Neural crest cell (in vitro differentiated cells): ENCODE results near the gene DNMT3B. TPM values are rescaled to one million over a fixed set of nuclear protein-coding genes. Genes with fewer than 3 reads are reported as not detected.

ENCODE experiments used
- DNase-seq: peaks from one replicate; pipeline ENCODE4 v3.0.0; 2021; ENCODE audit warnings: low read depth, mixed read lengths, low spot score
- H3K27ac Mint-ChIP-seq: one replicate; pipeline ENCODE4 v1.8.0; 2021; ENCODE audit warnings: mild to moderate bottlenecking, mixed read lengths; ENCODE audit not compliant: unreplicated experiment
- H3K27me3 Mint-ChIP-seq: 2 replicates; pipeline ENCODE4 v1.8.0; 2021; ENCODE audit warnings: low read depth, mild to moderate bottlenecking, mixed read lengths
- H3K36me3 Mint-ChIP-seq: 2 replicates; pipeline ENCODE4 v1.8.0; 2021; ENCODE audit warnings: low read depth, mild to moderate bottlenecking, mixed read lengths
- H3K4me1 Mint-ChIP-seq: 2 replicates; pipeline ENCODE4 v1.8.0; 2021; ENCODE audit warnings: mixed read lengths
- H3K4me3 Mint-ChIP-seq: one replicate; pipeline ENCODE4 v1.8.0; 2021; ENCODE audit warnings: mild to moderate bottlenecking, mixed read lengths
- H3K9me3 Mint-ChIP-seq: 2 replicates; pipeline ENCODE4 v1.8.0; 2021; ENCODE audit warnings: mixed read lengths
- CTCF ChIP-seq: fragments of 200-600 bp; sonication (generic); conservative IDR thresholded peaks from 2 replicates; pipeline ENCODE4 v1.5.0; 2021; ENCODE audit warnings: antibody characterized with exemption, mild to moderate bottlenecking
- total RNA-seq: library from RNA; stranded (reverse); gene quantifications from 2 replicates; pipeline ENCODE4 v1.2.1, GENCODE V29; 2021

The DNMT3B gene
- total RNA-seq, 1 donor from 2014 or later: 57.3 TPM

GRCh38 chr20:32798046-32798981, 36.1 kb downstream of the DNMT3B start:
- Mint-ChIP-seq H3K27ac (peak overlapping the region; percentile 43), H3K27me3 (no peaks in the 10 kb centered on the region), H3K9me3 (no peaks in the 10 kb centered on the region), H3K36me3 (peaks cover 22% of the 10 kb centered on the region), H3K4me1 (peaks cover 6% of the 10 kb centered on the region), H3K4me3 (no peak overlapping the region)
- no peak for DNase-seq
- TF ChIP-seq CTCF: no peak

GRCh38 chr20:32803092-32803491, 40.9 kb downstream of the DNMT3B start:
- Mint-ChIP-seq H3K27ac (no peak overlapping the region), H3K36me3 (peaks cover 32% of the 10 kb centered on the region), H3K9me3 (no peaks in the 10 kb centered on the region), H3K4me3 (no peak overlapping the region), H3K4me1 (peaks cover 11% of the 10 kb centered on the region), H3K27me3 (no peaks in the 10 kb centered on the region)
- DNase-seq: no peak
- TF ChIP-seq CTCF: no peak

- Mint-ChIP-seq H3K27me3 (no peaks in the 10 kb centered on the region), H3K4me1 (peaks cover 14% of the 10 kb centered on the region), H3K27ac (no peak overlapping the region), H3K4me3 (no peak overlapping the region), H3K36me3 (peaks cover 32% of the 10 kb centered on the region), H3K9me3 (no peaks in the 10 kb centered on the region)
- DNase-seq: no peak
- TF ChIP-seq CTCF: no peak
Measured at GRCh38 chr20:32804022-32804715, 42.0 kb downstream of the DNMT3B start.

GRCh38 chr20:32804817-32805216, 42.6 kb downstream of the DNMT3B start:
- no peak overlapping the region for H3K27ac Mint-ChIP-seq
- no peak for DNase-seq
- H3K27me3 Mint-ChIP-seq: no peaks in the 10 kb centered on the region
- peaks cover 14% of the 10 kb centered on the region for H3K4me1 Mint-ChIP-seq
- H3K4me3 Mint-ChIP-seq: no peak overlapping the region
- peaks cover 31% of the 10 kb centered on the region for H3K36me3 Mint-ChIP-seq
- H3K9me3 Mint-ChIP-seq: no peaks in the 10 kb centered on the region
- no peak for TF ChIP-seq CTCF

- H3K4me1 Mint-ChIP-seq: peaks cover 14% of the 10 kb centered on the region
- no peak overlapping the region for H3K4me3 Mint-ChIP-seq
- H3K27me3 Mint-ChIP-seq: no peaks in the 10 kb centered on the region
- TF ChIP-seq CTCF: no peak
- no peak overlapping the region for H3K27ac Mint-ChIP-seq
- H3K9me3 Mint-ChIP-seq: no peaks in the 10 kb centered on the region
- peaks cover 28% of the 10 kb centered on the region for H3K36me3 Mint-ChIP-seq
- DNase-seq: no peak
Measured at GRCh38 chr20:32805721-32806120, 43.5 kb downstream of the DNMT3B start.
